ES-I3 (cell line): ENCODE measurements around the gene GCN1.
"Not testable (repeated sequence)": the region's sequence is repeated elsewhere in the genome, so short reads cannot be mapped to it uniquely, and the experiment has no call there.

Experiments
- H3K36me3 ChIP-seq: 2 replicates; pipeline ENCODE4 v1.6.1; 2013; ENCODE audit warnings: mild to moderate bottlenecking, low read length, control low read depth, moderate library complexity; ENCODE audit not compliant: insufficient read depth
- H3K4me1 ChIP-seq: 2 replicates; pipeline ENCODE4 v1.6.1; 2013; ENCODE audit warnings: mild to moderate bottlenecking, control low read depth, low read length; ENCODE audit not compliant: insufficient read depth
- H3K9ac ChIP-seq: 2 replicates; pipeline ENCODE4 v1.6.1; 2013; ENCODE audit warnings: low read depth, mild to moderate bottlenecking, low read length, moderate library complexity
- H3K9me3 ChIP-seq: 2 replicates; pipeline ENCODE4 v1.6.1; 2013; ENCODE audit warnings: mild to moderate bottlenecking, low read length, moderate library complexity; ENCODE audit not compliant: control insufficient read depth, insufficient read depth

GCN1 gene

DNA sequence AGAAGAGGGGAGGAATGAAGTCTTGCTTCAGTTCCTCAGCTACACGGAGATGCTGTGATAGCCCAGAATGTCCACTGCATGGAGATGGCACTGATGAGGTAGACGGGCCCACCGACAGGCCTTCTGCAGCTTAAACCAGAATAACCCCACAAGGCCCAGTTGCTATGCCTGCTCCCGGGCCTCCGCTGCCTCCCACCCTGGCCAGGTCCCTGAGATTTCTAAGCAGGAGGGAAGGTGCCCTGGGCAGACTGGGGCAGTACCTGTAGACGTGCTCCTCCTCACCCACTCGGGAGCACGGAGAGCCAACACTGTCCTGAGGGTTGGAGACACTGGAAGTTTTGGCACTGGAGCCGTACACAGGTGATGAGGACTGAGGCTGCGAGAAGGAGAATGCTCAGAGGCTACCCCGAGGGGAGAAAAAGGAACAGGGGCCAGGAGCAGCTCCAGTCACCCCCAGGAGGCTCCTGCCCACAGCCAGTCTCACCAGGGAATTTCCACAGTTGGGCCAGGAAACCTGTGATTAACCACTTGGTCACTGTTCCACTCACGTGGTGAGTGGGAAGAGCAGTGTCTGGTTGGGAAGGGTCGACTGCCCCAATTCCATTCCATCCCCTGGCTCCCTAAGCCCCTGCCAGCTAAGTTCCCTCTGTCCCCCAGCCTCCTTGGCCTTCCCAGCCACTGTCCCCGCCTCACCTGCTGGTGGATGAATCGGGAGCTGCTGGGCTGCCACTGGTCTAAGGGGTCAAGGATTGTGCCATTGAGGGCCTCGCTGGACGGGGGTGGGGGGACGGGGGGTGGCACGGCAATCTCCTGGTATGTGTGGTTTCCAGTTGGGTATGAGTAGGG, 29.2 kb upstream of the GCN1 start:
- peaks cover 19% of the 10 kb centered on the region for H3K36me3 ChIP-seq
- H3K9me3 ChIP-seq: no peaks in the 10 kb centered on the region
- H3K4me1 ChIP-seq: peaks cover 22% of the 10 kb centered on the region
- H3K9ac ChIP-seq: no peak overlapping the region

DNA sequence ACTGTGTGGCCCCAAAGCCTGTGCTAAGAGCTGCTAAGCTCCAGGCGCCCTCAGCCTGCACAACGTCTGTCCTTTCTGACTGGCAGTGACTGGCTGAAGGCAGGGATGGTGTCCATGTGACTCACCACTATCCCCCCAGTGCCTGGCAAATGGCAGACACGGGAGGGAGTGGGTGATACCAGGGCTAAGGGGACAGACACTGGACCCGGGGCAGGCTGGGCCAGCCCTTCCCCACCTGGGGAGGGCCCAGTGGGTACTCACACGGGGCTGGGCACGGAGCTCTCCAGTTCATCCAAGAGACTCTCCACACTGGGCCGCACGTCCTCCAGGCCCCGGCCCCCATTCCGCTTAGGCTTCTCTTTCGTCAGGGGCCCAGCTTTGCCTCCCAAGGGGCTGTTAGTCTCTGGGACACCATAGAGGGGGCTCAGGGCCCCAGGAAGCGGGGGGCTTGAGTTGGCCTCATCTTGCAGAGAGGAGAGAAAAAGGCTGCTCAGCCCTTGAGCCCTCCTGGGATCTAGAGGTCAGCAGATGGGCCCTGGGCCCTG, 27.8 kb upstream of the GCN1 start:
- peaks cover 19% of the 10 kb centered on the region for H3K36me3 ChIP-seq
- no peak overlapping the region for H3K9ac ChIP-seq
- peaks cover 11% of the 10 kb centered on the region; the same call in 1 of the 2 replicates for H3K4me1 ChIP-seq
- H3K9me3 ChIP-seq: no peaks in the 10 kb centered on the region

DNA sequence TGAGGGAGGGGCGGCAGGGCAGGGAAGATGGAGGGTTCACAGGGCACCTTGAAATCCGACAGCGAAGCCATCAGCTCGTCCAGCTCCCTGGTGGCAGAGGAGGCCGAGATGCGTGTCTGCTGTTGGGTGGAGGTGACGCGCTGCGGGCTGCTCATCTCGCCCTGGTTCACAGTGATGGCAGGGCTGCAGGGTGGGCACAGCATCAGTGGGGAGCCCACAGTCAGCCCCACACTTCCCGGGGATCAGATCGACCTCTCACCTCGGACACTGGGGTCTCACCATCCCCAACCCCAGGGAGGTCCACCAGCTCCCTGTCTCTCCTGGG, 27.0 kb upstream of the GCN1 start:
- Histone ChIP-seq H3K9ac (no peak overlapping the region), H3K9me3 (no peaks in the 10 kb centered on the region), H3K36me3 (peaks cover 15% of the 10 kb centered on the region), H3K4me1 (peaks cover 6% of the 10 kb centered on the region; the same call in 1 of the 2 replicates)

DNA sequence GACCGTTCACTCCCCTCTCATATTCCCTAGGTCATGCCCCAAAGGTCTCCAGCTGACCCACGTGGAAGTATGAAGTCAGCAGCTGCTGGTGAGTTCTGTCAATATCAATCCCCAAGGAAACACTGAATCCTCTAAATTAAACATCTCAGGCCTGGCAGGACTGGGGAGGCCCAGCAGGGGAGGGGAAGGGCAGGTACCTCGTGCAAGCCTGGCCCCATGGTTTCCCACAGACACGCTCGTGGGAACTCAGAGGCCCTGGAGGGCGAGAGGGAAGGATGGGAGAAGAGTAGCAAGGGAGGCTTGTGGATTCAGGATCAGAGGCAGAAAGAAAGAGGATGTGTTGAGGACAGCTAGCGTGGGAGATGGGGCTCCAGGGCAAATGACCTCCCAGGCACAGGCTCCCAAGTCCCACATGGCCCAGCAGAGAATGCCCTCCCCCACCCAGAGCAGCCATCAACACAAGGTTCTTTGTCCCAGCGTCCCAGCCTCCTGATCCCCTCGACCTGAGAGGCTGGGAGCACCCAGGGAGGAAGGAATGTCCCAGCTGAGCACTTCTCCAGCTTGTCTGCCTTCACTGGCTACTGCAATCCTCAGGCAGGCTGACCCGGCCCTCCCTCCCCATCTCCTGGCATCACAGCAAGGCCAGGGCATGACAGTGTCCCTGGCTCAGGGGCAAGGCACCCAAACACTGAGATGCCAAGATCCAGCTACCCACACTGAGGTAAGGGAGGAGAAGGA, 26.5 kb upstream of the GCN1 start:
- H3K36me3 ChIP-seq: peaks cover 13% of the 10 kb centered on the region
- no peak overlapping the region for H3K9ac ChIP-seq
- 0 out of 2 replicates have a peak, but pooled peaks cover 1% of the 10 kb centered on the region for H3K4me1 ChIP-seq
- no peaks in the 10 kb centered on the region for H3K9me3 ChIP-seq

DNA sequence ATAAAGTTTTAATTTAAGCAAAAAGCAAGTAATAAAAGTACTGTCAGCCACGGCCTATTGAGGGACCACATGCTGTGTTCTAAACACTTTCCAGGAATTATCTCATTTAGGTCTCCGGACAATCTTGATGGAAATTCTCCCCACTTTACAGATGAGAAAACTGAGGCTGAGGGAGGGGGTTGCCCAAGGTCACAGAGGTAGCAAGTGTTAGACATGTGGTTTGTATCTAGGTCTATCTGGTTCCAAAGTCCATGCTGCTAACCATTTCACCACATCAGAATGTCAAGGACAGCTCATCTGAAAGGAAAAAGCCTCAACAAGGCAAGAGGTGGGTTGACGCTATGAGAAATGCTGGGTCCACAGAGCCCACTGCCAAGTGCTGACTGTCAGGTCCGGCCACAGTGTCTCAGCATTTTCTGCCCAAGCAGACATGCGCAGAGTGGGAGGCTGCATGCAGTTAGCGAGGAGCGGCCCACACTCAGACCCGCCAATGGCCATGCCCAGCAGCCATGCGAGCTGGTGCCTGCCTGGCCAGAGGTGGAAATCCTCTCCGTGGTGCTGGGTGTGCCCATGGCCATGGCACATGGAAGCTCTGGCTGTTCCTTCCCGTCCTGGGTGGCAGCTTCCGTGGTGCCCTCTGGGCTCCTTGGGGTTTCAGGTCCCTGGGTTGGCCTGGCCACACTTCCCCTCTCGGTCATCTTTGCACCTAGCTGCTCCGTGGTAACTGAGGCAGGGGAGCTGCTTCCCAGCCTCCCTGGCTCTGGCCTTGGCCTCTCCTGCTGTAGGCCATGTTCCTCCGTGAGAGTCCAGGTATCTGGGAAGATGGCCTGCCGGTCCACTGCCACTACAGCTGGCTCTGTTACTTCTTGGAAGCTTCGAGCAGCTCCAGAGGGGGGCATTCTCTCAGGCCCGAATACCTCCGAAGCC, 24.4 kb upstream of the GCN1 start:
- Histone ChIP-seq H3K9me3 (no peaks in the 10 kb centered on the region), H3K36me3 (peaks cover 13% of the 10 kb centered on the region), H3K9ac (no peak overlapping the region), H3K4me1 (no peaks in the 10 kb centered on the region)

DNA sequence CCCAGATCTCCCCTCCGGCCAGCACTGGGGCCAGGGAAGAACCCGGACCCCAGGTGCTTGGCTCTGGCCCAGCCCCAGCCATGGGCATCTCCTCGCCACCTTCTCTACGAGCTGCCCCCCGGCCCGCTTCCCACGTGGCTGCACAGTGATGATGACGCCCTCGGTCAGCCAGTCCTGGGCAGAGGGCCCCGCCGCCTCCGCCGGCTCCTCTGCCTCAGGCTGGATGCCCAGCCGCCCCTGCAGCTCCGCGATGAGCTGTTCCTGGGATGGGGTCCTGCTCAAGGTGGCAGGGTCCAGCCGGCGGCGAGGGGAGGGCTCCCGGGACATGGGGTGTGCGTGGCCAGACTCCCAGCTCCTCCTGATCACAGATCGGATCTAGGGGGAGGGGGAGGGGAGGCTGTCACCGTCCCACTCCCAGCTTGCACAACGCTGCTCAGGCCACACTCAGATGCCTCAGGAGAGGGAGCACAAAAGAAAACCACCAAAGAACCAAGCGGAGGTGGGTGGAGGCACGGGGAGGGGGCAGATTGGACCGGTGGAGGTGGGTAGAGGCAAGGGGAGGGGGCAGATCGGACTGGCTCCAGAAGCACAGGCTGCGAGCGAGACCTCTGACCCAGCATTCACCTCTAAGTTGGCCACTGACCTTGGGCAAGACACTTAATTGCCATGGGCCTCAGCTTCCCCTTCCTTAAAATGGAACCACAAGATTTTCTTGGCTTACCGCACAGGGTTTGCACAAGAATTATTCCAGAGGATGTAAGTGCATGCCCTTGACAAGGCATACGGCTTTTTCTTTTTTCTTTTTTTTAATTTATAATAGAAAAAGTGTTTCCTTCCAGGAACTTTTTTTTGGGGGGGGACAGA, 22.5 kb upstream of the GCN1 start:
- Histone ChIP-seq H3K36me3 (peaks cover 12% of the 10 kb centered on the region), H3K9me3 (no peaks in the 10 kb centered on the region), H3K4me1 (no peaks in the 10 kb centered on the region), H3K9ac (no peak overlapping the region)

DNA sequence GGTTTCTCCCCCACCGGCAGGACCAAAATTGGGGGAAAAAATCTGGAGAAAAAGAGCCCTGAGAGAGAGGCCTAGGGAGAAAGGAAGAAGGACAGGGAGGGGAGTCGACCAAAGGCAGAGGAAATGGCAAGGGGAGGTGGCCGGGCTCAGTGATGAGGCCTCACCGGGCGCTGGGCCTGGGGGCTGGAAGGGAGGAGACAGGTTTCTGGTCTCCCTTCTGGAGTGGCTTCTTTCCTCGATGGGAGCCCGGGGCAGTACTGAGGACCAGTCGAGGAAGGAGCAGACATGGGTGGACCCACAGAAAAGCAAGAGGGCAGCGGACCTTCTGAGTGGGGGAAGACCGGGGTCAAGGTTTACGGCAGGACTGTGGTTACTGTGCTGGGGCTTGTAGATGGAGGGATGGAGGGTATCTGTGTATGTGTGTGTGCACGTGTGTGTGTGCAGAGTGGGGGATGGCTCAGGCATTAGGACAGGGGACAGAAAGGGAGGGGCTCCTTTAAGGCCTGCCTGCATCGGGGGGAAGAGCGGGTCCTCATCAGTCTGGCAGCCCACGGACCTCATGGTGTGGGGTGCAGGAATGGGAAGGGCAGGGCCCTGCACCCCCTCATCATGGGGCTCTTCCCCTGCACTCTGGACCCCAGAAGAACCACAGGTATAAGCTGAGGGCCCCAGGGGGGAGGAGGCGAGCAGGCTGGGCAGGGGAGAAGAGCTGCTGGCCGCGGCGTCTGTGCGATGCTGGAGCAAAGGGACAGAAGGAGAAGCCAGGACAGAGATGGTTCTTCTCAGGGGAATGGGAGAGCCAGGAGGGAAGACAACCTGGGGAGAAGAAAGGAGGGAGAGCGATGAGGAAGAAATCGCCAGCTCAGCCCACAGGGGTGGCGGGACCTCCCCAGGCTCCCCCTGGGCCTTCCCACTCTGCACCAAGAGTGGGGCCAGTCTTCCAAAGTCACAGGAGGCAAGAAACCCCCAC, 21.5 kb upstream of the GCN1 start:
- no peaks in the 10 kb centered on the region for H3K4me1 ChIP-seq
- no peak overlapping the region for H3K9ac ChIP-seq
- H3K36me3 ChIP-seq: peaks cover 12% of the 10 kb centered on the region

DNA sequence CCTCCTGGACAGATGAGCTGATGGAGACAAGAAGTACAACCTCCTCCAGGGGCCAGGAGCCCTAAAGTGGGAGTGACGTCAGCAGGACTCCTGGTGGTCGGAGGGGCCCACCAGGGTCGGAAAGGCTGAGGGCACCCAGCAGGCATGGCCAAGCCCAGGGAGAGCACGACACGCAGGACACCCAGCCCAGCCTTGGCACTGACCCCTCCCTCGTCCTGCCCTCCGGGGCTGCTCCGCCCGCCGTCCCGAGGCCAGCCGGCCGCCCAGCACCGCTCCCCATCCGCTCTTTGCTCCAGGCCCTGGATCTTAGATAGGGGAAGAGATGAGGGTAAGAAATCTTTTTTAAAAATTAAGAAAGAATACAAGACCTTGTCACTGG, 20.8 kb upstream of the GCN1 start:
- peaks cover 19% of the 10 kb centered on the region for H3K36me3 ChIP-seq
- no peak overlapping the region for H3K9ac ChIP-seq
- no peaks in the 10 kb centered on the region for H3K4me1 ChIP-seq
- H3K9me3 ChIP-seq: no peaks in the 10 kb centered on the region

More for the DNA sequence above, 21.5 kb upstream of the GCN1 start:
- H3K9me3 ChIP-seq: no peaks in the 10 kb centered on the region

DNA sequence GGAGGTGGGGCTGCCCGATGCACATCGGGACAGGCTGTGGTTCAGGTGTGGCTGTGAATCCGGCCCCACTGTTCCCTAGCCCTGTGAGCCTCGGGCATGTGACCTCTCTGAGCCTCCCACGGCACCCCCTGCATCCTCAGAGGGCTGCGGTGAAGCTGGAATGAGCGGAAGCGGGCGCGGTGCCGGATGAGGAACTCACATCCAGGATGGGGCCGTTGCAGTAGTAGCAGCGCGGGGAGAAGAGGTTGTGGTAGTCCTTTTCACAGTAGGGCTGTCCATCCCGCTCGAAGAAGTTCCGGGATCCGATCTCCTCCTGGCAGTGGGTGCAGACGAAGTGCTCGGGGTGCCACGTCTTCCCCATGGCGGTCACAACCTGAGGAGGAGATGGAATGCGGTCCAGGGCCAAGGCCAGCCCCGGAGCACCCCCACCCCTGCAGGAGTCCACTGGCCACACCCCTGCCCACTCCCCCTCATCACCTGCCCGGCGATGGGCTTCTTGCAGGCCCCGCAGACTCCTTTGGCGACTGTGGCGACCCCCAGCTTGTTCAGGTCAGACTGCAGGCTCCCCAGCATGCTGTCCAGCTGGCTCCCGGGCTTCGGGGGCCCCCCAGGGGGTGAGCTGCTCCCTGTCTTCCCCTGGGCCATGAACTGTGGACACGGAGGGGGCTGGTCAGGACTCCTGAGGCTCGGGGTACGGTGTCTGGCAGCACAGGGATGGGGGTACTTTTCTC, 20.3 kb upstream of the GCN1 start:
- H3K4me1 ChIP-seq: no peaks in the 10 kb centered on the region
- H3K9ac ChIP-seq: no peak overlapping the region
- no peaks in the 10 kb centered on the region for H3K9me3 ChIP-seq
- H3K36me3 ChIP-seq: peaks cover 22% of the 10 kb centered on the region

DNA sequence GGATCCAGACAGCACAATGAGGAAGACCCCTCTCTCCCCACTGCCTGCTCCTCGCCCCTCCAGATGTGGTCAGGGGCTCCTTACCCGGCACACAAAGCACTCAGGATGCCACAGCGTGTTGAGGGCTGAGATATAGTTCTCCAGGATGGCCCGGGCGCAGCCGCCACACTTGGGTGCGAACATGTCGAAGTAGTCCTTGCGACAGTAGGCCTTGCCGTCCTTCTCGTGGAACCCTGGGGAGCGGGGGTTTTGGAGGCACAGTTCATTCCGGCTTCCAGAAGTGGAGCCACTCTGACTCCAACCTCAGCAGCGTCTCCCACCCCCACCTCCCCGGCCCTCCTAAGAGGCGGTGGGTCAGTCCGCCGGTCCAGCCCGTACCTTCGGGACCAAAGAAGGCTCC, 19.2 kb upstream of the GCN1 start:
- H3K9me3 ChIP-seq: no peaks in the 10 kb centered on the region
- no peak overlapping the region for H3K9ac ChIP-seq
- H3K36me3 ChIP-seq: peaks cover 22% of the 10 kb centered on the region
- H3K4me1 ChIP-seq: no peaks in the 10 kb centered on the region

DNA sequence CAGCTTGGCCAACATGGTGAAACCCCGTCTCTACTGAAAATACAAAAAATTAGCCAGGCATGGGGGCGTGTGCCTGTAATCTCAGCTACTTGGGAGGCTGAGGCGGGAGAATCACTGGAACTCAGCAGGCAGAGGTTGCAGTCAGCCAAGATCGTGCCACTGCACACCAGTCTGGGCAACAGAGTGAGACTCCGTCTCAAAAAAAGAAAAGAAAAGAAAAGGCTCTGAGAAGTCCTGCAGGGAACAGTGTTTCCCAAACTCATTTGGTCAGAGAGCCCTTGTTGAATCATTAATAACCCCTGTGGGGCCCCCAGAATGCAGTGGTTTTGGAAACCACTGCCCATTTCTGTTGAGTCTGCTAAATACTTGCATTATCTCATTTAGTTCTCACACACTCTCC, 18.7 kb upstream of the GCN1 start:
- H3K9me3 ChIP-seq, H3K4me1 ChIP-seq, H3K9ac ChIP-seq: not testable (repeated sequence)
- peaks cover 22% of the 10 kb centered on the region for H3K36me3 ChIP-seq

DNA sequence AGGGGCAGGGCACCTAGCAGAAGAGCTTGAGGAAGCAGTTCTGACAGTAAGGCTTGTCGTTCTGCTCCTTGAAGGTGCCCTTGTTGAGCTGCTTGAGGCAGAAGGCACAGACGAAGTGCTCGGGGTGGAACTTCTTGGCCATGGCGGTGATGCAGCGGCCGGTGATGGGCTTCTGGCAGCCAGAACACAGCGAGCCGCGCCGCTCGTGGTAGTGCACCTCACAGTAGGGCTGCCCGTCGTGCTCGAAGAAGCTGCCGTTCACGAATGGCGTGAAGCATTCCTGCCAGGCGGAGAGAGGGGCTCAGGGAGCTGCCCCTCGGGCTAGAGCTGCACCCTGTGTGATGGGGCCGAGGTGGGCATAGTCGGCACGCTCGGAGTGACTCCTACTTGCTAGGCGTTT, 17.8 kb upstream of the GCN1 start:
- no peaks in the 10 kb centered on the region for H3K4me1 ChIP-seq
- H3K9me3 ChIP-seq: no peaks in the 10 kb centered on the region
- H3K36me3 ChIP-seq: peaks cover 22% of the 10 kb centered on the region
- H3K9ac ChIP-seq: no peak overlapping the region
